RCC 7860 (cell line): ENCODE measurements around the gene CTBP2.

ENCODE experiments used
- DNase-seq: peaks from one replicate; pipeline ENCODE4 v3.0.0-alpha.2; 2015; ENCODE audit warnings: low spot score
- FAIRE-seq: peaks from 2 replicates; lab custom pipeline; 2012; peaks lifted over from hg19 to GRCh38; lab: Jason Lieb, UNC

CTBP2 gene

GRCh38 chr10:125145636-125146035, 14.7 kb downstream of the CTBP2 start:
- DNase-seq = no peak
- FAIRE-seq = no peak

GRCh38 chr10:125144693-125145623, 15.4 kb downstream of the CTBP2 start:
- FAIRE-seq (no peak), DNase-seq (no peak)

- DNase-seq (no peak), FAIRE-seq (no peak)
Measured at GRCh38 chr10:125144206-125144605, 16.2 kb downstream of the CTBP2 start.

GRCh38 chr10:125142946-125143345, 17.4 kb downstream of the CTBP2 start:
- no peak for DNase-seq

GRCh38 chr10:125141860-125142484, 18.4 kb downstream of the CTBP2 start:
- DNase-seq (no peak), FAIRE-seq (no peak)

More at GRCh38 chr10:125142946-125143345, 17.4 kb downstream of the CTBP2 start:
- FAIRE-seq = no peak

- DNase-seq (no peak), FAIRE-seq (no peak)
Measured at GRCh38 chr10:125141150-125141859, 19.1 kb downstream of the CTBP2 start.

GRCh38 chr10:125140151-125140550, 20.2 kb downstream of the CTBP2 start:
- FAIRE-seq = no peak
- no peak for DNase-seq

GRCh38 chr10:125137601-125138438, 22.5 kb downstream of the CTBP2 start:
- no peak for FAIRE-seq
- no peak for DNase-seq

- FAIRE-seq (no peak), DNase-seq (no peak)
Measured at GRCh38 chr10:125136087-125136486, 24.3 kb downstream of the CTBP2 start.

GRCh38 chr10:125135771-125136035, 24.7 kb downstream of the CTBP2 start:
- FAIRE-seq (no peak), DNase-seq (no peak)

- no peak for FAIRE-seq
- no peak for DNase-seq
Measured at GRCh38 chr10:125134916-125135770, 25.2 kb downstream of the CTBP2 start.

- DNase-seq = no peak
- FAIRE-seq = no peak
Measured at GRCh38 chr10:125134483-125134848, 25.9 kb downstream of the CTBP2 start.

GRCh38 chr10:125133696-125134482, 26.5 kb downstream of the CTBP2 start:
- FAIRE-seq (no peak), DNase-seq (no peak)

GRCh38 chr10:125132344-125132743, 28.0 kb downstream of the CTBP2 start:
- FAIRE-seq = no peak
- no peak for DNase-seq

GRCh38 chr10:125130916-125131315, 29.4 kb downstream of the CTBP2 start:
- DNase-seq (no peak), FAIRE-seq (no peak)

- no peak for DNase-seq
- no peak for FAIRE-seq
Measured at GRCh38 chr10:125130260-125130659, 30.1 kb downstream of the CTBP2 start.

GRCh38 chr10:125129076-125129458, 31.3 kb downstream of the CTBP2 start:
- DNase-seq (no peak), FAIRE-seq (no peak)

GRCh38 chr10:125128397-125129075, 31.8 kb downstream of the CTBP2 start:
- DNase-seq (no peak), FAIRE-seq (no peak)

- no peak for FAIRE-seq
- no peak for DNase-seq
Measured at GRCh38 chr10:125127986-125128385, 32.4 kb downstream of the CTBP2 start.
